KOPT-K1 (cell line): ENCODE data around the gene H19.

Source experiments
- H3K27ac ChIP-seq: fragments of 200-600 bp; sonication (generic); 2 replicates; pipeline ENCODE4 v1.5.1; 2016; ENCODE audit warnings: antibody characterized with exemption, mild to moderate bottlenecking, low read depth, low read length; ENCODE audit not compliant: poor library complexity, severe bottlenecking
- H3K36me3 ChIP-seq: fragments of 200-600 bp; sonication (generic); 2 replicates; pipeline ENCODE4 v1.5.1; 2017; ENCODE audit warnings: antibody characterized with exemption, mild to moderate bottlenecking, low read length, moderate library complexity; ENCODE audit not compliant: insufficient read depth
- H3K9me3 ChIP-seq: fragments of 200-600 bp; sonication (generic); 2 replicates; pipeline ENCODE4 v1.5.1; 2017; ENCODE audit warnings: antibody characterized with exemption, low read length, mild to moderate bottlenecking; ENCODE audit not compliant: insufficient read depth, poor library complexity, severe bottlenecking

Gene H19

DNA sequence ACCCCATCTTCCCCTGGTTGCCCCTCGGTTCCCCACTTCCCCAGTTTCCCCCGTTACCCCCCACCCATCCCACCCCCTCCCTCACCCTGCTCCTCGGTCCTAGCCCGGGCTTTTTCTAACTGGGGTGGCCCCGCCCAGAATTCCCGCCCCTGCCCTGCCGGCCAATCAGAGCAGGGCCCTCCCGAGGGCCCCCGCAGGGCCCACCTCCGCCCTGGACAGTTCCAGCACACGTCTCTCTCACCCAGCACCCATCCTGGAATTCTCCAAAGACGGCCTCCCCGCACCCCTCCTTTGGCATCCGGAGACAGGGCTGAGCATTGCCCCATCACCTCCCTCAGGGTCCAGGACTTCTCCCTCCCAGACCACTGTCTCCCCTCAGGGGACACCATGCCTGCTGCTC, at the start of gene H19:
H19 (minus strand) TSS at position 88 of the 400 bp plus-strand sequence.
- Histone ChIP-seq H3K27ac (no peak within 1 kb of the TSS), H3K9me3 (no peaks in the 10 kb centered on the region), H3K36me3 (no peaks in the 10 kb centered on the region)

DNA sequence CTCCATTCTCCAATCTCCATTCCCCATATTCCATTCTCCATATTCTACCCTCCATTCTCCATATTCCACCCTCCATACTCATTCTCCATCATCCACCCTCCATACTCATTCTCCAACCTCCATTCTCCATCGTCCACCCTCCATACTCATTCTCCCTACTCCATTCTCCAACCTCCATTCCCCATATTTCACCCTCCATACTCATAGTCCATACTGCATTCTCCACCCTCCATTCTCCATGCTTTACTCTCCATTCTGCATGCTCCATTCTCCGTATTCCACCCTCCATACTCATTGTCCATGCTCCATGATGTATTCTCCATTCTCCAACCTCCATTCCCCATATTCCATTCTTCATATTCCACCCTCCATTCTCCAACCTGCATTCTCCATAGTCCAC, 44.3 kb upstream of the H19 start:
- Histone ChIP-seq H3K9me3 (no peaks in the 10 kb centered on the region), H3K27ac (no peak overlapping the region), H3K36me3 (no peaks in the 10 kb centered on the region)

- Histone ChIP-seq H3K27ac (no peak overlapping the region), H3K9me3 (no peaks in the 10 kb centered on the region), H3K36me3 (no peaks in the 10 kb centered on the region)
Observed at GRCh38 chr11:2041153-2041552, 43.5 kb upstream of the H19 start.

DNA sequence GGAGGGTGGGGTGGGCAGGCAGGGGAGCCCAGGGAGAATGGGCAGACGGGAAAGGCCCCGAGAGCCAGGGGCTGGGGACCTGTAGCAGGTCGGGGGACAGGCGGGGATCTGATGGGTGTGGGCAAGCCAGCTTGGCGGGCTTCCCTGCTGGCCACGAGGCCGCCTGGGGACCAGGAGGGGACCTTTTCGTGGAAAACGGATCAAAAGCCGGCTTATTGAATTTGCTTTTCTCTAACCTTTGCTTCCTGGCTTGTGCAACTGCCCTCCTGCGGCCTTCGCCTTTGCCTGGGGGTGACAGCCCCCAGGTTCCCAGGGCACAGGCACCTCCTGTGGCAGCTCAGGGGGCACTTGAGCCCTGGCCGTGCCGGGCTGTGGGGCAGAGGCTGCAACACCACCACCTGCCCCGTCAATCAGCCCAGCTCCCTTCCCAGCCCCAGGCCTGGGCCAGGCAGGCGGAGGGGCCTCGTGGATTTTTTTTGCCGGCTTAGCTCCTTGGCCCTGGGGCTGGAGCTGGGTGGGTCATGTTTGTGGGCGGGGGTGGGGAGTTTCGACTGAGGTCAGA, 41.6 kb upstream of the H19 start:
- Histone ChIP-seq H3K9me3 (no peaks in the 10 kb centered on the region), H3K36me3 (no peaks in the 10 kb centered on the region), H3K27ac (no peak overlapping the region)

DNA sequence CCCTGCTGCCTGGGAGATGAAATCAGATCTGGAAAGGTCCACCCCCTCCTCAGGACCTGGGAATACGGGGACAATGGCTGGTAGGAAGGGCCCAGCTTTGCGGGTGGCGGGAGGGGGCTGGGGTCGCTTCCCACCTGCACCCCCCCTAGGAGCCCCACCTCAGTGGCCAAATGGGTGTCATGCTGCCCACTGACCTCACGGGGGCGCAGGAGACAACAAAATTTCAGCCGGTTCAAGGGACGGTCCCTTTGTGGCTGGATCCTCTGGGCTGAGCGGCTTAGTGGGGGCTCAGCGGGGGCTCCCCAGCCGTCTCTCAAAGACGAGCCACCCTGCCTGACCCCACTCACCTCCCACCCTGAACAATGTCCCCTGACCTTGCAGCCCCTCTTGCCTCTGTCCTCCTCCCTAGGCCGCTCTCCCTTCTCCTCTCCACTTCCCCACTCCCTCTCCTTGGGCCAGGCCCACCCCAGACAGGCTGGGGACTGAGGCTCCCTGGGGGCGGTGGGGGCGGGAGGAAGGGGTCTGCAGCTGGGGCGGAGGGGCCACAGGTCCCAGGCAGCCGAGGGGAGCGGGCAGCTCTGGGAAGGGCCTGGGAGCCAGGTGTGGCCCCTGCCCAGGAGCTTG, 39.3 kb upstream of the H19 start:
- Histone ChIP-seq H3K9me3 (no peaks in the 10 kb centered on the region), H3K36me3 (no peaks in the 10 kb centered on the region), H3K27ac (no peak overlapping the region)

DNA sequence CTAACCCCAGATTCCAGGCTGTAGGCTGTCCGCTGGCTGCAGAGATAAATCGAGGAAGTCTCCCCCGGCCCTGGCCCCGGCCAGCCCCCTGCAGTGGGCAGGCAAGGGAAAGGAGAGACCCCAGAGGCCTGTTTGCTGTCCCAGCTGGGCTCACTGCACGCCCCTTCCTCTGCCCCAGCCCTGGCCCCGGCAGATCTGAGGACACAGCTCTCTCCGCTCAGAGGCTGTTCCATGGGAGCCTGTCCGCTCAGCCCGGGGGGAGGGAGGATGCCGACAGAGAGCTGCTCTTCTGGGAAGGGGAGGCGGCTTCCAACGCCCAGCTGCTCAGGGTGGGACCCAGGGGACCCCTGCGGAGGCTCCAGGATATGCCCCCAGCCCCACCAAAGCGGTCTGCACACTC, 37.7 kb upstream of the H19 start:
- H3K27ac ChIP-seq, result no peak overlapping the region
- H3K36me3 ChIP-seq, result no peaks in the 10 kb centered on the region
- no peaks in the 10 kb centered on the region for H3K9me3 ChIP-seq

DNA sequence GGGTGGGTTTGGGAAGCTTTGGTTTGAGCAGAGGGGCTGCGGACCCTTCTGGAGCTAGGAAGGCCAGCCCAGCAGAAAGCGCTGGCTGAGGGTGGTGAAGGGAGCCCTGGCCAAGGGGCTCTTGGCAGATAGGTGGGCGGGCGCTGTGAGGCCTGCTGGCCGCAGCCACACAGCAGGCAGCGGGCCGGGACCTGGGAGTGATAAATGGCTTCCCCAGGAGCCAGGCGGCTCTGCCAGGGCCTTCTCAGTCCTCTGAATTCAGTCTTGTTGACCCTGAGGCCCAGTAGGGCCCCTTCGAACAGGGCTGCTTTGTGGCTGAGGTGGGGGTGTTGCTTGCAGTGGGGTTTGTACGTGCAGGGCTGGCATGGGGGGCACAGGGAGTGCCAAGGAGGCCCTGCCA, 33.4 kb upstream of the H19 start:
- H3K36me3 ChIP-seq, result no peaks in the 10 kb centered on the region
- no peaks in the 10 kb centered on the region for H3K9me3 ChIP-seq
- no peak overlapping the region for H3K27ac ChIP-seq

DNA sequence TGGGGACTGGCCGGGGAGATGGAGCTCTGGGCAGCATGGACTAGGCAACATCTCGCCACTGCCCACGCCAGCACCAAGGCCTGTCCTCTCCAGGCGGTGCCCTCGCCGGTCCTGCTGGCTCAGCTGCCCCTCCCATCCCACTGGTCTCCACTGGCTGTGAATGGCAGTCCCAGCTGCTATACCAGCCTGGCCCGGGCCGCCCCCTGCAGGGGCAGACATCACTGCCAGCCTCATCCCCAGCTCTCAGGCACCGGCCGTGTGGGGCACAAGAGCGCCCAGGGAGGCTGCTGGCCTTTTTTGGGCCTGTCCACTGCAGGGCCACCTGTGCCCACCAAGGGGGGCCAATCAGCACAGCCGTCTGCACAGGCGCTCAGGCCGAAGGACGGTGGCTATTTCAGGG, 30.1 kb upstream of the H19 start:
- Histone ChIP-seq H3K36me3 (no peaks in the 10 kb centered on the region), H3K27ac (no peak overlapping the region), H3K9me3 (no peaks in the 10 kb centered on the region)

DNA sequence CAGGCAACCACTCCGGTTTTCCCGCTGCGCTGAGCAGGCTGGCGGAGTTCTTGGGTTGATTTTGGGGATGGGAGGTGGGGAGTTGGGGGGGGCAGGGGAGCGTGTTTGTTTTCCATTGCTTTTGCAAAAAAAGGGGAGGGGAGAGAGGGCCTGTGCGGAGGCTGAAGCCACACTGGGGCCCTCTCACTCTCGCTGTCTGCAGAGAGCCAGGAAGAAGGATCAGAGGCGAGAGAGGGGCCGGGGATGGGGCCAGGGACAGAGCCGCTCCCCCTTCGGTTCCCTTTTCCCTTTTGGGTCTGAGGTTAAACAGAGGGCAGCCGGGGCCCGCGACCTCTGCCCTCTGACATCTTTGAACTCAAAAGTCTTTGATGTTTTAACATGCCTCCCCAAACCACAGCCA, 17.4 kb upstream of the H19 start:
- Histone ChIP-seq H3K9me3 (no peaks in the 10 kb centered on the region), H3K27ac (no peak overlapping the region), H3K36me3 (no peaks in the 10 kb centered on the region)

DNA sequence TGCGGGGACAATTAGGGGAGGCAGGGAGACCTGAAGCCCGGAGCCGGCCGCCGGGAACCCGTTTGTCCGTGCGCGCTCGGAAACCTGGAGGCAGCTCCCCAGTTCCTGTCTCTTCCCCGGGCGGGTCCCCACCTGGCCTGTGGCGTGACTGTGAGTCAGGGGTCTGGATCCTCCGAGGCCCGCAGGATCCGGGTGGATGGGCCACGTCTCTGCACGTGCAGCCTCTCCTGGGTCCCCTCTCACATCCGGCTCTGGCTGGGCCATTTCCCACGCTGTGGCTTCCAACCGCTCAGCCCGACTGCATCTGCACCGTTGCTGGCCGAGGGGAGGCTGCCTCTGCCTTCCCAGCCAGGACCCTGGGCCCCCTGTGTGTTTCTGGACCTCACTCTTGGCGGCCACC, 14.8 kb upstream of the H19 start:
- no peaks in the 10 kb centered on the region for H3K36me3 ChIP-seq
- H3K9me3 ChIP-seq, result no peaks in the 10 kb centered on the region
- no peak overlapping the region for H3K27ac ChIP-seq

GRCh38 chr11:2004466-2004865, 6.8 kb upstream of the H19 start:
- no peak overlapping the region for H3K27ac ChIP-seq
- no peaks in the 10 kb centered on the region for H3K9me3 ChIP-seq
- H3K36me3 ChIP-seq, result no peaks in the 10 kb centered on the region

GRCh38 chr11:2002807-2003206, 5.2 kb upstream of the H19 start:
- H3K9me3 ChIP-seq, result no peaks in the 10 kb centered on the region

GRCh38 chr11:2002042-2002776, 4.6 kb upstream of the H19 start:
- Histone ChIP-seq H3K9me3 (no peaks in the 10 kb centered on the region), H3K36me3 (no peaks in the 10 kb centered on the region), H3K27ac (no peak overlapping the region)

More at GRCh38 chr11:2002807-2003206, 5.2 kb upstream of the H19 start:
- Histone ChIP-seq H3K36me3 (no peaks in the 10 kb centered on the region), H3K27ac (no peak overlapping the region)

DNA sequence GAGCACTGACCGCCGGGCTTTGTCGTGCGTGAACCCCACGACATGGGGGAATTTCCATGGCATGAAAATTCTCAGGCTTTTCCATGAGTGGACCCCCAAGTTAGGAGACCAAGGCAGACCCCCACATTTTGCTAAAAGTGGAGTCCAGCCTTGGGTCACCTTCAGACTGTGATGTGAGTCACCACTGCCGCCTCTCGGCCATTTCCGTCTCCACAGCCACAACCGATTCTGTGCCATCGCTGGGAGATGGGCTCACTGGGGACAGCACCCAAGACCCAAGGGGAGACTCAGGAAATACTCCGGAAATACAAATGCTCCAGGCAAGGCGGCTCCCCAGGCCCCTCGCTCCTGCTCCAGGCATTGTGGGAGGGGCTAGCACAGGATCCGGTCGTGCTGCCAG, 1.2 kb upstream of the H19 start:
- Histone ChIP-seq H3K36me3 (no peaks in the 10 kb centered on the region), H3K27ac (no peak overlapping the region), H3K9me3 (no peaks in the 10 kb centered on the region)

- Histone ChIP-seq H3K36me3 (no peaks in the 10 kb centered on the region), H3K27ac (no peak overlapping the region), H3K9me3 (no peaks in the 10 kb centered on the region)
Observed at GRCh38 chr11:1998290-1998689, 648 bp upstream of the H19 start.

DNA sequence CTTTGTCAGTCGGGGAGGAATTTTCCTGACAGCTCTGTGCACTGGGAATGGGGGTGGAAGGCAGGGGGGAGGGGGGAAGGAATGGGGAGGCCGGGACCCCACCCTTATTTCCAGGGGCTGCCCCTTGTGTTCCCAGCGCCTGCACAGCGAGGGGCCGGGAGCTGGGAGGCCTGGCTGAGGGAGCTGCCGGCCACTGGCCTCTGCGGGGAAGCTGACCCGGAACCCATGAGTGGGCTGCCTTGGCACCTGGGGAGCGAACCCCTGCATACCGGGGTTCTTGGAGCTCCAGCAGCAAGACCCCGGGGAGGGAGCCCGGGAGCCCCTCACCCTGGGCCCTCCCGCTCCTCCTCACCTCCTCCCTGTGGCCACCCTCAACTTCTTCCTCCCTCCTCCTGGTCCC, 3.5 kb downstream of the H19 start:
- Histone ChIP-seq H3K9me3 (no peaks in the 10 kb centered on the region), H3K36me3 (no peaks in the 10 kb centered on the region), H3K27ac (no peak overlapping the region)
